SK-N-MC (cell line): ENCODE data around the gene GSTA3.

ENCODE experiments used
- EZH2 ChIP-seq: fragments of 200-600 bp; sonication (generic); IDR thresholded peaks from one replicate; pipeline ENCODE4 v1.6.1; 2017; ENCODE audit warnings: antibody characterized with exemption
- POLR2AphosphoS5 ChIP-seq: IDR thresholded peaks from 2 replicates; pipeline ENCODE4 v1.6.1; 2012; ENCODE audit warnings: mild to moderate bottlenecking, low read depth, low read length, borderline replicate concordance

GRCh38 chr6:52881996-52882841, 27.3 kb downstream of the GSTA3 start:
- no peak for TF ChIP-seq POLR2AphosphoS5
- TF ChIP-seq EZH2: no peak
